Vagina (tissue), 2 donors: ENCODE data around the gene TMEM203.

Source experiments
- CTCF ChIP-seq, 3 experiments: fragments of 450-650 bp in 2 of 3; fragments of 200-600 bp in 1 of 3; sonication (generic) in 1 of 3; IDR thresholded peaks; one replicate each; pipeline ENCODE4 v1.5.1; 2017 to 2019; ENCODE audit warnings: antibody characterized with exemption in 3 of 3, mild to moderate bottlenecking in 2 of 3, moderate library complexity in 2 of 3
- POLR2A ChIP-seq, 2 donors: fragments of 450-650 bp; IDR thresholded peaks; one replicate each; pipeline ENCODE4 v1.6.1; 2017; ENCODE audit warnings: antibody characterized with exemption in 2 of 2, mild to moderate bottlenecking in 2 of 2, moderate library complexity in 2 of 2
- POLR2AphosphoS5 ChIP-seq, 2 donors: sonication (generic); formaldehyde crosslinking; IDR thresholded peaks; one replicate each; pipeline ENCODE4 v1.9.0; 2017; ENCODE audit warnings: antibody characterized with exemption in 2 of 2, mild to moderate bottlenecking in 2 of 2, low read depth in 1 of 2; ENCODE audit not compliant: insufficient read depth in 1 of 2

GRCh38 chr9:137171149-137171900, 34.1 kb downstream of the TMEM203 start:
- TF ChIP-seq POLR2AphosphoS5 (IDR thresholded peaks at IDR 0.05; ENCODE audit: insufficient read depth in 1 of 2, low read depth in 1 of 2) (no peak), POLR2A (IDR thresholded peaks at IDR 0.05) (no peak), CTCF (IDR thresholded peaks at IDR 0.05) (no peak)
